Spleen (tissue), 11 donors: ENCODE measurements around the gene ITPR2. TPM values are rescaled to one million over a fixed set of nuclear protein-coding genes. Genes with fewer than 3 reads are reported as not detected.

Experiments used
- DNase-seq: peaks from one replicate; pipeline ENCODE4 v3.0.0-alpha.2; 2020
- H3K27ac ChIP-seq, 8 donors: fragments of 200-600 bp; sonication (generic) in 7 of 8; 1 replicate in 4 of 8; 2 replicates in 4 of 8; pipeline versions ENCODE4 v1.5.0 to v1.8.0; 2016 to 2021; ENCODE audit warnings: inconsistent platforms in 4 of 8, mild to moderate bottlenecking in 4 of 8, moderate library complexity in 1 of 8
- H3K27me3 ChIP-seq, 7 donors: fragments of 200-600 bp; sonication (generic) in 6 of 7; replicated peaks in 1 of 7; 1 replicate in 4 of 7; 2 replicates in 3 of 7; pipeline versions ENCODE4 v1.5.0 to v1.8.0; 2016 to 2021; ENCODE audit warnings: inconsistent platforms in 3 of 7, mild to moderate bottlenecking in 1 of 7
- H3K36me3 ChIP-seq, 6 donors: fragments of 200-600 bp; sonication (generic) in 5 of 6; 1 replicate in 4 of 6; 2 replicates in 2 of 6; pipeline versions ENCODE4 v1.5.0 to v1.8.0; 2016 to 2021; ENCODE audit warnings: inconsistent platforms in 2 of 6
- H3K4me1 ChIP-seq, 6 donors: fragments of 200-600 bp; sonication (generic) in 5 of 6; 1 replicate in 3 of 6; 2 replicates in 3 of 6; pipeline versions ENCODE4 v1.5.0 to v1.8.0; 2016 to 2021; ENCODE audit warnings: inconsistent platforms in 3 of 6
- H3K4me3 ChIP-seq, 8 donors: fragments of 200-600 bp; sonication (generic) in 7 of 8; 1 replicate in 4 of 8; 2 replicates in 4 of 8; pipeline versions ENCODE4 v1.5.0 to v1.8.0; 2016 to 2021; ENCODE audit warnings: inconsistent platforms in 4 of 8, mild to moderate bottlenecking in 4 of 8, moderate library complexity in 2 of 8
- H3K9me3 ChIP-seq, 8 donors: fragments of 200-600 bp; sonication (generic) in 7 of 8; 1 replicate in 4 of 8; 2 replicates in 4 of 8; pipeline versions ENCODE4 v1.5.0 to v1.8.0; 2016 to 2021; ENCODE audit warnings: inconsistent platforms in 4 of 8
- CTCF ChIP-seq, 11 experiments: fragments of 200-600 bp in 7 of 11; fragments of 450-650 bp in 4 of 11; sonication (generic) in 4 of 11; IDR thresholded peaks in 8 of 11; conservative IDR thresholded peaks in 3 of 11; 1 replicate in 7 of 11; 2 replicates in 4 of 11; pipeline versions ENCODE4 v1.4.0 to v1.8.0; 2016 to 2021; ENCODE audit warnings: antibody characterized with exemption in 11 of 11, inconsistent platforms in 4 of 11, mild to moderate bottlenecking in 1 of 11
- POLR2A ChIP-seq, 3 donors: fragments of 450-650 bp; IDR thresholded peaks; one replicate each; pipeline ENCODE4 v1.5.1; 2017; ENCODE audit warnings: antibody characterized with exemption in 3 of 3, mild to moderate bottlenecking in 1 of 3
- POLR2AphosphoS5 ChIP-seq, 3 donors: sonication (generic); formaldehyde crosslinking; IDR thresholded peaks; one replicate each; pipeline ENCODE4 v1.5.1; 2017; ENCODE audit warnings: antibody characterized with exemption in 3 of 3
- WGBS, 5 donors: extraction: QIAGEN DNeasy Blood & Tissue Kit in 3 of 5; methylation state at CpG; one replicate each; pipeline versions ENCODE4 v1.1.5 to v1.1.7; 2013 to 2018; 5-methylcytosine and 5-hydroxymethylcytosine counted together
- intact Hi-C: fragments of 100-400 bp; cut with DNase I; formaldehyde crosslinking; loops from one replicate; pipeline ENCODE4 v1.15.0; 2023; ENCODE audit warnings: low total_unique reads
- polyA plus RNA-seq, 3 donors: library from polyadenylated mRNA; stranded (reverse); fragments of 200-250 nt; gene quantifications; one replicate each; pipeline ENCODE4 v1.2.1, GENCODE V29; 2013
- total RNA-seq, 7 donors: library from RNA; depleted of rRNA in 3 of 7; stranded (reverse); fragments of >200 nt in 3 of 7; fragmentation: NEBNext Ultra II Directional in 4 of 7; extraction: Animal tissue kit (Norgen Biotek cat#: 25700) in 4 of 7; gene quantifications; one replicate each; pipeline versions ENCODE4 v1.1.0 to v1.2.1, GENCODE V29; 2016 to 2021
- donor health status: healthy with polysubstance abuse.
- donor health status: DM: no; HTN: no; CAD: no; lungs with moderate emphysema.
- donor health status: DM: no; HTN: no; CAD: no.
- donor health status: Bipolar disorder and iron deficiency.
- donor health status: healthy.
- donor health status: DM: no; HTN: no; CAD: no.
- donor health status: DM: yes; HTN: yes; CAD: no.

ITPR2 gene
- total and polyA plus RNA-seq, 10 donors, result 3.2 to 105 (median 60.4) TPM

- intact Hi-C loops, result no loop called here
- Histone ChIP-seq H3K4me1 (no peaks in the 10 kb centered on the region), H3K9me3 (no peaks in the 10 kb centered on the region), H3K27me3 (no peaks in the 10 kb centered on the region), H3K4me3 (no peak overlapping the region), H3K27ac (no peak overlapping the region), H3K36me3 (peaks cover 0 to 67% (median 20%) of the 10 kb centered on the region in 6 donors)
- WGBS, 5 donors, result 75 to 90% (median 85%) methylated on average over 3 of the region's 3 CpGs
- no peak for TF ChIP-seq POLR2AphosphoS5 (IDR thresholded peaks at IDR 0.05)
- no peak for TF ChIP-seq POLR2A (IDR thresholded peaks at IDR 0.05)
- TF ChIP-seq CTCF (IDR thresholded peaks at IDR 0.05 in 8 of 11, conservative IDR thresholded peaks at IDR 0.05 in 3 of 11), result no peak
- no peak for DNase-seq
These were observed 211.1 kb downstream of the ITPR2 start for GRCh38 chr12:26621932-26622331.

- Histone ChIP-seq H3K27me3 (no peaks in the 10 kb centered on the region), H3K36me3 (peaks cover 0 to 56% (median 18%) of the 10 kb centered on the region in 6 donors), H3K4me3 (no peak overlapping the region), H3K9me3 (no peaks in the 10 kb centered on the region), H3K4me1 (no peaks in the 10 kb centered on the region), H3K27ac (no peak overlapping the region)
- WGBS, 5 donors, result 86 to 94% (median 91%) methylated on average over 5 of the region's 5 CpGs
- TF ChIP-seq CTCF (IDR thresholded peaks at IDR 0.05 in 8 of 11, conservative IDR thresholded peaks at IDR 0.05 in 3 of 11), result no peak
- no peak for DNase-seq
- intact Hi-C loops, result no loop called here
These were observed 212.1 kb downstream of the ITPR2 start for GRCh38 chr12:26620907-26621306.

GRCh38 chr12:26617513-26617912 lies 215.5 kb downstream of the ITPR2 start:
- H3K9me3 ChIP-seq, result no peaks in the 10 kb centered on the region
- 64 to 81% (median 75%) methylated on average over 1 of the region's 1 CpG for WGBS, 5 donors
- H3K27me3 ChIP-seq, result no peaks in the 10 kb centered on the region
- H3K4me1 ChIP-seq, result no peaks in the 10 kb centered on the region
- H3K4me3 ChIP-seq, result no peak overlapping the region
- H3K27ac ChIP-seq, result no peak overlapping the region
- no peak for DNase-seq
- peaks cover 0 to 50% (median 13%) of the 10 kb centered on the region in 6 donors for H3K36me3 ChIP-seq
- TF ChIP-seq POLR2AphosphoS5 (IDR thresholded peaks at IDR 0.05) (no peak), POLR2A (IDR thresholded peaks at IDR 0.05) (no peak), CTCF (IDR thresholded peaks at IDR 0.05 in 8 of 11, conservative IDR thresholded peaks at IDR 0.05 in 3 of 11) (no peak)
- intact Hi-C loops, result no loop called here

GRCh38 chr12:26614011-26614616 lies 218.9 kb downstream of the ITPR2 start:
- H3K4me3 ChIP-seq, result no peak overlapping the region
- intact Hi-C loops, result no loop called here
- 43 to 60% (median 54%) methylated on average over 3 of the region's 3 CpGs for WGBS, 5 donors
- H3K9me3 ChIP-seq, result no peaks in the 10 kb centered on the region
- H3K4me1 ChIP-seq, result no peaks in the 10 kb centered on the region
- no peaks in the 10 kb centered on the region for H3K27me3 ChIP-seq
- TF ChIP-seq CTCF (IDR thresholded peaks at IDR 0.05 in 8 of 11, conservative IDR thresholded peaks at IDR 0.05 in 3 of 11), result peak in 7 of 11 experiments; percentile 27 to 54 (median 49)
- no peak for TF ChIP-seq POLR2A (IDR thresholded peaks at IDR 0.05)
- no peak for TF ChIP-seq POLR2AphosphoS5 (IDR thresholded peaks at IDR 0.05)
- no peak overlapping the region for H3K27ac ChIP-seq
- H3K36me3 ChIP-seq, result peaks cover 0 to 28% (median 4%) of the 10 kb centered on the region in 6 donors
- no peak for DNase-seq
